Lung (tissue), 12 donors: ENCODE data around the gene TPM2. TPM values are rescaled to one million over a fixed set of nuclear protein-coding genes. Genes with fewer than 3 reads are reported as not detected.

Source experiments
- ATAC-seq: fragments of 200-7000 bp; cut with Tn5 transposase; one replicate; pipeline ENCODE4 v1.9.1; 2020; ENCODE audit warnings: moderate number of reproducible peaks; ENCODE audit not compliant: insufficient read depth, low FRiP score
- DNase-seq, 3 donors: peaks; one replicate each; pipeline ENCODE4 v3.0.0-alpha.2; 2013 to 2017
- H3K27ac ChIP-seq, 2 donors: one replicate each; pipeline ENCODE4 v1.5.1; 2013; ENCODE audit warnings: mild to moderate bottlenecking in 2 of 2, moderate library complexity in 2 of 2, control low read depth in 1 of 2, inconsistent platforms in 1 of 2, low read depth in 1 of 2, low read length in 1 of 2
- H3K27me3 ChIP-seq, 3 donors: one replicate each; pipeline ENCODE4 v1.5.1; 2013; ENCODE audit warnings: low read length in 2 of 3; ENCODE audit not compliant: control insufficient read depth in 3 of 3, insufficient read depth in 3 of 3
- H3K36me3 ChIP-seq, 4 donors: one replicate each; pipeline ENCODE4 v1.5.1; 2013; ENCODE audit warnings: low read length in 4 of 4, mild to moderate bottlenecking in 1 of 4, moderate library complexity in 1 of 4; ENCODE audit not compliant: control insufficient read depth in 4 of 4, insufficient read depth in 4 of 4
- H3K4me1 ChIP-seq, 5 donors: one replicate each; pipeline ENCODE4 v1.5.1; 2013; ENCODE audit warnings: low read length in 5 of 5, mild to moderate bottlenecking in 2 of 5, moderate library complexity in 1 of 5; ENCODE audit not compliant: control insufficient read depth in 5 of 5, insufficient read depth in 5 of 5
- H3K4me3 ChIP-seq: one replicate; pipeline ENCODE4 v1.5.1; 2013; ENCODE audit warnings: mild to moderate bottlenecking, control low read depth, moderate library complexity
- H3K9ac ChIP-seq, 2 donors: one replicate each; pipeline ENCODE4 v1.5.1; 2013; ENCODE audit warnings: low read length in 2 of 2, control low read depth in 1 of 2; ENCODE audit not compliant: insufficient read depth in 1 of 2
- H3K9me3 ChIP-seq, 4 donors: one replicate each; pipeline ENCODE4 v1.5.1; 2013; ENCODE audit warnings: low read length in 3 of 4, mild to moderate bottlenecking in 1 of 4, moderate library complexity in 1 of 4; ENCODE audit not compliant: control insufficient read depth in 4 of 4, insufficient read depth in 3 of 4
- CTCF ChIP-seq: IDR thresholded peaks from 2 replicates; pipeline ENCODE4 v1.5.1; 2012; ENCODE audit warnings: mild to moderate bottlenecking; ENCODE audit errors: control extremely low read depth, extremely low read depth
- WGBS, 2 donors: extraction: QIAGEN DNeasy Blood & Tissue Kit; methylation state at CpG; one replicate each; pipeline ENCODE4 v1.1.7; 2013; 5-methylcytosine and 5-hydroxymethylcytosine counted together
- polyA plus RNA-seq, 2 donors: library from polyadenylated mRNA; stranded (reverse); fragments of 200-250 nt; gene quantifications; one replicate each; pipeline ENCODE4 v1.2.1, GENCODE V29; 2013
- total RNA-seq, 2 donors: library from RNA; depleted of rRNA in 1 of 2; stranded (reverse); fragments of >200 nt in 1 of 2; gene quantifications; one replicate each; pipeline ENCODE4 v1.2.1, GENCODE V29; 2014 to 2021
- donor health status: control.
- donor health status: control.
- donor health status: Bipolar disorder and iron deficiency.
- donor health status: healthy.
- donor health status: DM: yes; HTN: yes; CAD: no.

TPM2 gene
- total and polyA plus RNA-seq, 4 donors, result 96.0 to 494 (median 209) TPM

- H3K4me1 ChIP-seq, result no peaks in the 10 kb centered on the region
- 78 to 87% methylated on average over 15 of the region's 15 CpGs for WGBS, 2 donors
- no peaks in the 10 kb centered on the region for H3K9me3 ChIP-seq
- peaks cover 68 to 94% (median 87%) of the 10 kb centered on the region in 4 donors for H3K36me3 ChIP-seq
- H3K27me3 ChIP-seq, result no peaks in the 10 kb centered on the region
- DNase-seq (no peak), ATAC-seq (no peak)
- H3K4me3 ChIP-seq, result no peak overlapping the region
- no peak for TF ChIP-seq CTCF
- H3K27ac ChIP-seq, result no peak overlapping the region
- H3K9ac ChIP-seq, result no peak overlapping the region
Observed at GRCh38 chr9:35718721-35719511, 29.2 kb upstream of the TPM2 start.

GRCh38 chr9:35717132-35717870, 27.6 kb upstream of the TPM2 start:
- no peaks in the 10 kb centered on the region for H3K4me1 ChIP-seq
- peaks cover 68 to 92% (median 81%) of the 10 kb centered on the region in 4 donors for H3K36me3 ChIP-seq
- DNase-seq (no peak), ATAC-seq (no peak)
- no peak overlapping the region for H3K9ac ChIP-seq
- TF ChIP-seq CTCF, result no peak
- WGBS, 2 donors, result 95% methylated on average over 14 of the region's 14 CpGs
- H3K27ac ChIP-seq, result no peak overlapping the region
- H3K4me3 ChIP-seq, result no peak overlapping the region
- H3K9me3 ChIP-seq, result no peaks in the 10 kb centered on the region
- H3K27me3 ChIP-seq, result no peaks in the 10 kb centered on the region

- Histone ChIP-seq H3K27me3 (no peaks in the 10 kb centered on the region), H3K36me3 (peaks cover 64 to 90% (median 78%) of the 10 kb centered on the region in 4 donors), H3K4me1 (no peaks in the 10 kb centered on the region), H3K9me3 (no peaks in the 10 kb centered on the region), H3K27ac (no peak overlapping the region), H3K9ac (no peak overlapping the region), H3K4me3 (no peak overlapping the region)
- no peak for TF ChIP-seq CTCF
- no peak for ATAC-seq
- DNase-seq, result peak in 1 of 3 donors; percentile 7
- WGBS, 2 donors, result 94 to 98% methylated on average over 4 of the region's 4 CpGs
Observed at GRCh38 chr9:35716230-35716629, 26.5 kb upstream of the TPM2 start.
